GM18520 (cell line): Measurements from ENCODE around the gene MX1.

Experiments used
- ATAC-seq: cut with Tn5 transposase; IDR thresholded peaks from one replicate; pipeline ENCODE4 v1.9.1; 2021; ENCODE audit not compliant: unreplicated experiment

Gene MX1

GRCh38 chr21:41425954-41426675 is at the start of gene MX1:
Gene MX1 (plus strand): TSS chr21:41426239. CDS start chr21:41432071, 5,832 bp downstream.
- ATAC-seq, result peak; percentile 73

- ATAC-seq, result no peak
These were observed 48.3 kb upstream of the MX1 start for GRCh38 chr21:41377715-41378114.

GRCh38 chr21:41378849-41379248 is 47.2 kb upstream of the MX1 start:
- no peak for ATAC-seq

GRCh38 chr21:41379901-41380300 is 46.1 kb upstream of the MX1 start:
- ATAC-seq, result no peak

- ATAC-seq, result no peak
These were observed 44.3 kb upstream of the MX1 start for GRCh38 chr21:41381731-41382130.

- ATAC-seq, result no peak
These were observed 38.8 kb upstream of the MX1 start for GRCh38 chr21:41387042-41387819.

- no peak for ATAC-seq
These were observed 38.2 kb upstream of the MX1 start for GRCh38 chr21:41387824-41388223.

- no peak for ATAC-seq
These were observed 37.8 kb upstream of the MX1 start for GRCh38 chr21:41388259-41388658.

- ATAC-seq, result no peak
These were observed 35.9 kb upstream of the MX1 start for GRCh38 chr21:41390043-41390639.

- no peak for ATAC-seq
These were observed 32.1 kb upstream of the MX1 start for GRCh38 chr21:41393876-41394465.

GRCh38 chr21:41396558-41397075 is 29.4 kb upstream of the MX1 start:
- no peak for ATAC-seq

GRCh38 chr21:41397471-41397891 is 28.6 kb upstream of the MX1 start:
- ATAC-seq, result peak; percentile 31

GRCh38 chr21:41398251-41398650 is 27.8 kb upstream of the MX1 start:
- ATAC-seq, result no peak

- no peak for ATAC-seq
These were observed 27.2 kb upstream of the MX1 start for GRCh38 chr21:41398831-41399230.

GRCh38 chr21:41399246-41399800 is 26.7 kb upstream of the MX1 start:
- ATAC-seq, result no peak

GRCh38 chr21:41402231-41402630 is 23.8 kb upstream of the MX1 start:
- no peak for ATAC-seq

- ATAC-seq, result no peak
These were observed 23.2 kb upstream of the MX1 start for GRCh38 chr21:41402796-41403195.

GRCh38 chr21:41403331-41403730 is 22.7 kb upstream of the MX1 start:
- no peak for ATAC-seq

GRCh38 chr21:41403966-41404365 is 22.1 kb upstream of the MX1 start:
- ATAC-seq, result no peak

GRCh38 chr21:41405321-41405720 is 20.7 kb upstream of the MX1 start:
- ATAC-seq, result no peak

- ATAC-seq, result no peak
These were observed 19.7 kb upstream of the MX1 start for GRCh38 chr21:41406340-41406739.
